Endodermal cell (in vitro differentiated cells): Measurements from ENCODE around the gene FSD1. TPM values are rescaled to one million over a fixed set of nuclear protein-coding genes. Genes with fewer than 3 reads are reported as not detected.

ENCODE experiments used
- DNase-seq: peaks from one replicate; pipeline ENCODE4 v3.0.0-alpha.2; 2017
- H3K27ac ChIP-seq: 2 replicates; pipeline ENCODE4 v1.5.1; 2013; ENCODE audit warnings: mild to moderate bottlenecking, low read depth, low read length, moderate library complexity
- H3K27me3 ChIP-seq: 2 replicates; pipeline ENCODE4 v1.6.1; 2013; ENCODE audit warnings: mild to moderate bottlenecking, low read length, moderate library complexity; ENCODE audit not compliant: insufficient read depth, control insufficient read depth, poor library complexity, severe bottlenecking
- H3K36me3 ChIP-seq: 2 replicates; pipeline ENCODE4 v1.7.0; 2013; ENCODE audit warnings: mild to moderate bottlenecking, low read length, moderate library complexity; ENCODE audit not compliant: control insufficient read depth, insufficient read depth
- H3K4me1 ChIP-seq: one replicate; pipeline ENCODE4 v1.7.0; 2013; ENCODE audit warnings: low read length; ENCODE audit not compliant: control insufficient read depth, insufficient read depth
- H3K4me3 ChIP-seq: 2 replicates; pipeline ENCODE4 v1.5.1; 2013; ENCODE audit warnings: mild to moderate bottlenecking, low read length, moderate library complexity
- H3K9ac ChIP-seq: 2 replicates; pipeline ENCODE4 v1.6.1; 2013; ENCODE audit warnings: mild to moderate bottlenecking, low read length, moderate library complexity; ENCODE audit not compliant: poor library complexity, severe bottlenecking; ENCODE audit errors: extremely low read depth
- H3K9me3 ChIP-seq: 2 replicates; pipeline ENCODE4 v1.6.1; 2013; ENCODE audit warnings: mild to moderate bottlenecking, low read length, moderate library complexity; ENCODE audit not compliant: control insufficient read depth
- H3K27ac Mint-ChIP-seq: 2 replicates; pipeline ENCODE4 v1.8.0; 2020; ENCODE audit warnings: mixed read lengths
- H3K27me3 Mint-ChIP-seq: 2 replicates; pipeline ENCODE4 v1.8.0; 2021; ENCODE audit warnings: mild to moderate bottlenecking, mixed read lengths; ENCODE audit not compliant: insufficient read depth
- H3K36me3 Mint-ChIP-seq: 2 replicates; pipeline ENCODE4 v1.8.0; 2020; ENCODE audit warnings: low read depth, mixed read lengths
- H3K4me1 Mint-ChIP-seq: 2 replicates; pipeline ENCODE4 v1.8.0; 2020; ENCODE audit warnings: mixed read lengths
- H3K4me3 Mint-ChIP-seq: 2 replicates; pipeline ENCODE4 v1.8.0; 2020; ENCODE audit warnings: mild to moderate bottlenecking, moderate library complexity, mixed read lengths
- H3K9me3 Mint-ChIP-seq: 2 replicates; pipeline ENCODE4 v1.8.0; 2020; ENCODE audit warnings: mild to moderate bottlenecking, mixed read lengths
- CTCF ChIP-seq: fragments of 200-600 bp; sonication (generic); conservative IDR thresholded peaks from 2 replicates; pipeline ENCODE4 v1.5.0; 2021; ENCODE audit warnings: antibody characterized with exemption, mild to moderate bottlenecking
- WGBS, 2 experiments: methylation state at CpG; one replicate each; pipeline versions ENCODE4 v1.1.5 to v1.1.7; 2013; ENCODE audit warnings: missing lambda C conversion rate in 2 of 2, mixed read lengths in 1 of 2; ENCODE audit not compliant: insufficient coverage in 1 of 2, insufficient read length in 1 of 2; 5-methylcytosine and 5-hydroxymethylcytosine counted together
- total RNA-seq, 2 donors: library from RNA; stranded (reverse); fragmentation: NEBNext Ultra II Directional in 1 of 2; extraction: Animal tissue kit (Norgen Biotek cat#: 25700) in 1 of 2; gene quantifications; 2 replicates in 1 of 2; 3 replicates in 1 of 2; pipeline ENCODE4 v1.2.1, GENCODE V29; 2021

FSD1 gene
- total RNA-seq, 2 donors from 2014 or later: 33.3 to 37.9 TPM

GRCh38 chr19:4295972-4296771, 8.2 kb upstream of the FSD1 start:
- H3K9ac ChIP-seq: no peak overlapping the region
- H3K36me3 ChIP-seq: no peaks in the 10 kb centered on the region
- Mint-ChIP-seq H3K4me1 (no peaks in the 10 kb centered on the region), H3K4me3 (no peak overlapping the region), H3K27me3 (peaks cover 3% of the 10 kb centered on the region), H3K27ac (no peak overlapping the region), H3K9me3 (no peaks in the 10 kb centered on the region), H3K36me3 (no peaks in the 10 kb centered on the region)
- H3K27ac ChIP-seq: no peak overlapping the region
- H3K4me3 ChIP-seq: no peak overlapping the region
- no peaks in the 10 kb centered on the region for H3K4me1 ChIP-seq
- H3K27me3 ChIP-seq: no peaks in the 10 kb centered on the region
- H3K9me3 ChIP-seq: no peaks in the 10 kb centered on the region
- peak; percentile 59 for DNase-seq
- 77 to 95% methylated on average over 7 to 9 of the region's 14 CpGs for WGBS, 2 experiments
- TF ChIP-seq CTCF: no peak

GRCh38 chr19:4297901-4298809, 6.2 kb upstream of the FSD1 start:
- TF ChIP-seq CTCF: peak; percentile 28
- 86 to 87% methylated on average over 15 to 27 of the region's 27 CpGs for WGBS, 2 experiments

GRCh38 chr19:4298810-4299550, 5.4 kb upstream of the FSD1 start:
- Histone ChIP-seq H3K9me3 (no peaks in the 10 kb centered on the region), H3K9ac (no peak overlapping the region), H3K27ac (no peak overlapping the region), H3K4me1 (no peaks in the 10 kb centered on the region), H3K4me3 (no peak overlapping the region), H3K27me3 (no peaks in the 10 kb centered on the region), H3K36me3 (no peaks in the 10 kb centered on the region)
- Mint-ChIP-seq H3K9me3 (no peaks in the 10 kb centered on the region), H3K27me3 (peaks cover 3% of the 10 kb centered on the region), H3K36me3 (no peaks in the 10 kb centered on the region), H3K27ac (no peak overlapping the region), H3K4me3 (no peak overlapping the region), H3K4me1 (peaks cover 6% of the 10 kb centered on the region)
- DNase-seq: no peak
- 89 to 91% methylated on average over 6 to 8 of the region's 8 CpGs for WGBS, 2 experiments
- no peak for TF ChIP-seq CTCF

More at GRCh38 chr19:4297901-4298809, 6.2 kb upstream of the FSD1 start:
- peaks cover 3% of the 10 kb centered on the region for H3K27me3 Mint-ChIP-seq
- no peak overlapping the region for H3K4me3 Mint-ChIP-seq
- Histone ChIP-seq H3K36me3 (no peaks in the 10 kb centered on the region), H3K4me3 (no peak overlapping the region), H3K4me1 (no peaks in the 10 kb centered on the region), H3K9me3 (no peaks in the 10 kb centered on the region), H3K9ac (no peak overlapping the region), H3K27me3 (no peaks in the 10 kb centered on the region), H3K27ac (no peak overlapping the region)
- no peaks in the 10 kb centered on the region for H3K9me3 Mint-ChIP-seq
- H3K27ac Mint-ChIP-seq: no peak overlapping the region
- peaks cover 6% of the 10 kb centered on the region for H3K4me1 Mint-ChIP-seq
- no peaks in the 10 kb centered on the region for H3K36me3 Mint-ChIP-seq
- DNase-seq: peak; percentile 72
